Cardiac fibroblast (primary cell): ENCODE data around the gene ECSIT.

Experiments used
- DNase-seq, 2 donors: peaks; one replicate each; pipeline versions ENCODE4 v3.0.0 to v3.0.0-alpha.2; 2010; ENCODE audit warnings: low read depth in 2 of 2
- H3K4me3 ChIP-seq, 2 donors: replicated peaks in 1 of 2; 1 replicate in 1 of 2; 2 replicates in 1 of 2; pipeline ENCODE4 v1.5.1; 2011; ENCODE audit warnings: low read depth in 2 of 2, low read length in 2 of 2, mild to moderate bottlenecking in 2 of 2, moderate library complexity in 1 of 2
- TF ChIP-seq, protein P1 (sequence below): IDR thresholded peaks from one replicate; pipeline ENCODE4 v1.5.1; 2011; ENCODE audit warnings: low read depth, mild to moderate bottlenecking, low read length, inconsistent platforms

The ECSIT gene

DNA sequence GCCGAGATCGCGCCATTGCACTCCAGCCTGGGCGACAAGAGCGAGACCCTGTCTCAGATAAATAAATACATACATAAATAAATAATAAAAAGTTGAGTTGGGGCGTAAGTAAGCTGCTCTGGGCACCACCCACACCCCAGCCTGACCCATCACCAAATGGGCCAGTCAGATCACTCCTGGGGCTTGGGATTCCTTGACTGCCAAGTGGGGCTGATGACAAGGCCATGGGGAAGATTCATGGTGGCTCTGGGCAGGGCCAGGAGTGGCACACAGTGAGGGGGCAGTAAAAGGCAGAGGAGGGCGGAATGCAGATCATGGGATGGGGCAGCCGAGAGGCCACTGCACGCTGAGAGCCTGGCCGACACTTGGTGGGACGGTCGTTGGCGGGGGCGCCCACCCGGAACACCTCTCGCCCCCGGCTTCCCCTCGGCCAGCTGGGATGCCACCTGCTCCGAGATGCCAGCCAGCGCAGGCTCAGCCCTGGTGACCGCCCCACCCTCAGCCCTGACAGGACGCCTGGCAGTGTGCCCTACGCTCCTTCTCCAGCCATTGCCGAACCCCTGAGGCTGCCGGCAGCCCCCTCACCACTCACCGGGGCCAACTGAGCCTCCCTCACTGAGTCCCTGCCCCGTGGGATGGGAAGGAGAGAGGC is 34.2 kb downstream of the ECSIT start:
- TF ChIP-seq, protein P1, sequence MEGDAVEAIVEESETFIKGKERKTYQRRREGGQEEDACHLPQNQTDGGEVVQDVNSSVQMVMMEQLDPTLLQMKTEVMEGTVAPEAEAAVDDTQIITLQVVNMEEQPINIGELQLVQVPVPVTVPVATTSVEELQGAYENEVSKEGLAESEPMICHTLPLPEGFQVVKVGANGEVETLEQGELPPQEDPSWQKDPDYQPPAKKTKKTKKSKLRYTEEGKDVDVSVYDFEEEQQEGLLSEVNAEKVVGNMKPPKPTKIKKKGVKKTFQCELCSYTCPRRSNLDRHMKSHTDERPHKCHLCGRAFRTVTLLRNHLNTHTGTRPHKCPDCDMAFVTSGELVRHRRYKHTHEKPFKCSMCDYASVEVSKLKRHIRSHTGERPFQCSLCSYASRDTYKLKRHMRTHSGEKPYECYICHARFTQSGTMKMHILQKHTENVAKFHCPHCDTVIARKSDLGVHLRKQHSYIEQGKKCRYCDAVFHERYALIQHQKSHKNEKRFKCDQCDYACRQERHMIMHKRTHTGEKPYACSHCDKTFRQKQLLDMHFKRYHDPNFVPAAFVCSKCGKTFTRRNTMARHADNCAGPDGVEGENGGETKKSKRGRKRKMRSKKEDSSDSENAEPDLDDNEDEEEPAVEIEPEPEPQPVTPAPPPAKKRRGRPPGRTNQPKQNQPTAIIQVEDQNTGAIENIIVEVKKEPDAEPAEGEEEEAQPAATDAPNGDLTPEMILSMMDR: no peak
- H3K4me3 ChIP-seq: no peak overlapping the region
- DNase-seq: no peak

DNA sequence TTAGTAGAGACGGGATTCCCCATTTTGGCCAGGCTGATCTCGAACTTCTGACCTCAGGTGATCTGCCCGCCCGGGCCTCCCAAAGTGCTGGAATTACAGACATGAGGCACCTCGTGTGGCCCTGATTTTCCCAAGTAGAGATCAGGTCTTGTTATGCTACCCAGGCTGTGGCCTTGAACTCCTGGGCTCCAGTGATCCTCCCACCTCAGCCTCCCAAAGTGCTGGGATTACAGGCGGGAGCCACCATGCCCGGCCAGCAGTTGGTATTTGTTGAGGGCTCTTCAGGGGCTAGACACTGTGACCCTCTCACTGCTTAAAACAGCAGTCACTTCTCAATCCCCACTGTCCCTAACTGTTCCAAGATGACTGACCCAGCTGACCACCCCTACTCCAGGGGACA is 39.6 kb downstream of the ECSIT start:
- TF ChIP-seq, protein P1: no peak
- no peak for DNase-seq
- H3K4me3 ChIP-seq: no peak overlapping the region

DNA sequence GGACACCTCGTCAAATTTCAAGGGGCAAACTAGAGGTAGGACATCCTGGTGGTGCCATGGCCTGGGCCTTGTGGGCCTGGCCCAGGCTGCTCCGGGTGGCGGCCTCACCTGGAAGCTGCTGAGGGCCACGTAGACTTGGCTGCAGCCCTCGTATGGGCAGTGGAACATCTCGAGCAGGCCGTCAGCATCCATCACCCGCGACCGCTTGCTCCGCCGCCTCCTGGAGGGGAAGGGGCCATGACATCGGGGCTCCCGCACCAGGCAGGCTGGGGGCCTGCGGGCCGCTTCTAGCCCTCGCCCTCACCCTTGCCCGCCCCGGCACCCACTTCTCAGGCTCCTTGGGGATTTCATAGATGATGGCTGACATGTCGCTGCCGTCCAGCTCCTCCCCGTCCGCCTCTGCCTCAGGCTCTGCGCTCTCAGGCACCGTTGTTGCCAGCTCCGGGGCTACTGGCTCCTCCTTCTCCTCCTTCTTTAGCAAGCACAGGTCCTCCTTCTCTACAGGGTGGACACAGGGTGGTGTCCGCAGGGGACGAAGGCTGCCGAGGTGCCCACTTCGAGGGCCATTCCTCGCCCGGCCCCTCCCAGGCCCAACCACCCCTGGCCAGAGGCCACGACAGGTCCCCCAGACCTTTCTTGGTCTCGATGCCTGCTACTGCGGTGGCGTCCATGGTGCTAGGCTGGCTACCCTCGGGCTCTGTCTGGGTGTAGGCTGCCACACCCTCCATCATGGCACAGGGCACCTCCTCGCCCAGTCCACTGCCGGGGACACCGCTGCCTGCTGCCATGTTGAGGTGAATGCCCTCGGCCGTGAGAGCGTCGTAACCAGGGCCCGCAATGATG is 42.1 kb downstream of the ECSIT start:
- H3K4me3 ChIP-seq: no peak overlapping the region
- DNase-seq: no peak
- TF ChIP-seq, protein P1: no peak

DNA sequence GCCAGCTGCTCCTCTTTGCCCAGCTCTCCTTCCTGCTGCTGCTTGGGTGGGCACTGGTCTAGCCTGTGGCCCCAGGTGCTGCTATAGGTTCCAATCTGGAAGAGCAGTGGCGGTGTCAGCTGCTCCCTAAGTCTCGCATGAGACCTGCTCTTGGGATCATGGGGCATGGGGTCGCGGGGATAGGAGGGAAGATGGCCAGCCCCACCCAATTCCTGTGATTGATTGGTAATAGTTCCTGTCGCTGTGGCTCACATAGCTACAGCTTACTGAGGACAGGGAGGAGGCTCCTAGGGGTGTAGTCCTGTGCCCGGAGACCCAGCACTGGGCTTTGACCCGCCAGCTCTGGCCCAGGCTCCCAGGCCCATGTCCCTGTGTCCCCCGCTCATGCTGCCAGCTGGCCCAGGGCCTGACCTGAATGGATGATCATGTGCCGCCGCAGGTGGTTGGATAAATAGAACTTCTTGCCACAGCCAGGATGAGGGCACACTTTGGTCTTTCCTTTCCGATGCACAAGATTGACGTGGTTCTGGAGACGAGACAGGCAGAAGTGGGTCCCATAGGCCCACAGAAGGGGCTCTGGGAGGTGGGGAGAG is 43.6 kb downstream of the ECSIT start:
- DNase-seq: no peak
- TF ChIP-seq, protein P1: no peak
- H3K4me3 ChIP-seq: no peak overlapping the region

DNA sequence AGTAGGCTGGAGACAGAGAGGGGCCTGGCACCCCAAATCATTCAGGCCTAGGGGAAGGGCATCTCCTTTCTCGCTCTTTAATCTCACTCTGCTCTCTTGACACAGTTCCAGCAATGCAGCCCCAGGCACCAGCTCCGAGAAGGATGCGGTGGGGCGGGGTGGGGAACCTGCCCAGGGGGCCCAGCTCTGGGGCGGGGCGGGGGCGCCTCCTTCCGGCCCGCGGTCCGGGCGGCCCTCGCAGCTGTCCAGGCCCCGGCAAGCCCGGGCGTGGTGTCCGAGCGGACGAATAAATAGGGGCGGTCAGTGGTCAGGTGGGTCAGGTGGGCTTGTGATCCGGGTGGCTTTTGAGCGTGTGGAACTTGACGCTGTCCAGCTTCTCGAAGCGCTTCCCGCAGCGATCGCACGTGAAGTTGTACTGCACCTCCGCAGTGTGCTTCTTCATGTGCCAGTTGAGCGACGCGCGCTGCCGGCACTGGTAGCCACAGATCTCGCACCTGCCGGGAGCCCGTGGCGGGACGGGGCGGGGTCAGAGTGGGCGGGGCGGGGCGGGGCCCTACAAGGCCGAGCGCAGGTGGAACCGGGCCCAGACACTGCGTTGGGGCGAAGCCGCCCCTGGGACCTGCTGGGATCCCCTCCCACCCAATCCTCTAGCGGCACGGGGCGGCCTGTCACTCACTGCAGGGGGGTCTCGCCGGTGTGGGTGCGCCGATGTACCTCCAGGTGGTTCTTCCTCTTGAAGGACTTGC is 45.4 kb downstream of the ECSIT start:
- DNase-seq: no peak
- TF ChIP-seq, protein P1: no peak
- H3K4me3 ChIP-seq: no peak overlapping the region

DNA sequence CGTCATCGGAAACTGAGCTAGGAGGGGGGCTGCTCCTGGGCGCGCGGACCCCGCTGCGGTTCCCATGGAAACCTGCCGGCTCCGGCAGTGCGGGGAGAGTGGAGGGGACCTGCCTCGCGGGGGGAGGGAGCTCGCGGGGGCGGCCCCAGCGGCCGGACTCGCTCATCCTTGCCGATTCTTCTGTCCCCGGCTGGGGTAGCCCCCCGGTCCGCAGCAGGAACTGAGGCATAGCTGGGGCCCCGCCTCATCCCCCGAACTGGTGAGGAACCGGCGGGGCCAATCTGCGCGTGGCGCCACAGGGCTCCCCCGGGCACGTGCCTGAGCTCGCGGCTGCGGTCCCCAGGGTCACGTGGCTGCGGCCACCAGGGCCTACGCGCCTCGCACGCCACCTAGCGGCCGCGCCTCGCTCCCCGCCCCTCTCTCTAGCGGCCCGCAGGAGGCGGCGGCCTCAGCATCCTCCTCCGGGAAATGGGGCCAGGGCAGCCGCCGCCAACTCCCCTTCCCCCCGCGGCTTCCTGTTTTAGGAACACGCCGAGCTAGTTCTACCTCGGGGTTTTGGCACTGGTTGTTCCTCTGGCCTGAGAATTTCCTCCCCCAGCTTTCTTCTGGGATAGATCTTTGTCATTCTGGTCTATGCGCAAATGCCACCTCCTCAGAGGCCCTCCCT is 46.4 kb downstream of the ECSIT start:
- TF ChIP-seq, protein P1: peak; percentile 61
- H3K4me3 ChIP-seq: peak overlapping the region; percentile 37 to 52
- peak; percentile 83 to 89 for DNase-seq
